Measurements from ENCODE around the gene SYN1. TPM values are rescaled to one million over a fixed set of nuclear protein-coding genes. Genes with fewer than 3 reads are reported as not detected.

The SYN1 gene
- total and polyA plus RNA-seq, 10 donors, result 0.10 to 1.2 (median 0.61) TPM

DNA sequence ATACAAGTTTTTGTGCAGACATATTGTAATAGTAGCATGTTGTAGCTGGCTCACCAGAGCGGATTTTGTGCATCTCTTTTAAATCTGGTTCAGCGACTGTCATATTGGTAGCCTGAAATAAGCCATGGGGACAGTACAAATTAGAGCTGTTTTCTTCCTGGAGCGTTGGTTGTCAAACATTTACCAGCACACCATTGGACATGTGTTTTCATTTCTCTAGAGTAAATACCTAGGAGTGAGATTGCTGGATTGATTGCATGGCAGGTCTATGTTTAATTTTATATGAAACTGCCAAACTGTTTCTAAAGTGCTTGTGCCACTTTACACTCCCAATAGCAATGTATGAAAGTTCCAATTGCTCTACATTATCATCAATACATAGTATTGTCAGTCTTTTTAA, 61.2 kb downstream of the SYN1 start:
- Histone ChIP-seq H3K9me3 (no peaks in the 10 kb centered on the region), H3K36me3 (peaks cover 0 to 9% (median 7%) of the 10 kb centered on the region in 6 donors), H3K4me1 (peaks cover 0 to 45% (median 27%) of the 10 kb centered on the region in 6 donors), H3K4me3 (no peak overlapping the region), H3K27ac (no peak overlapping the region), H3K27me3 (replicated peaks in 1 of 7) (peaks cover 0 to 5% (median 0%) of the 10 kb centered on the region in 7 donors)
- intact Hi-C loops (cut with DNase I; ENCODE audit: low total_unique reads), result no loop called here
- WGBS, 5 donors, result 88 to 100% (median 94%) methylated on average over 3 of the region's 3 CpGs
- no peak for DNase-seq
- TF ChIP-seq, protein P1, sequence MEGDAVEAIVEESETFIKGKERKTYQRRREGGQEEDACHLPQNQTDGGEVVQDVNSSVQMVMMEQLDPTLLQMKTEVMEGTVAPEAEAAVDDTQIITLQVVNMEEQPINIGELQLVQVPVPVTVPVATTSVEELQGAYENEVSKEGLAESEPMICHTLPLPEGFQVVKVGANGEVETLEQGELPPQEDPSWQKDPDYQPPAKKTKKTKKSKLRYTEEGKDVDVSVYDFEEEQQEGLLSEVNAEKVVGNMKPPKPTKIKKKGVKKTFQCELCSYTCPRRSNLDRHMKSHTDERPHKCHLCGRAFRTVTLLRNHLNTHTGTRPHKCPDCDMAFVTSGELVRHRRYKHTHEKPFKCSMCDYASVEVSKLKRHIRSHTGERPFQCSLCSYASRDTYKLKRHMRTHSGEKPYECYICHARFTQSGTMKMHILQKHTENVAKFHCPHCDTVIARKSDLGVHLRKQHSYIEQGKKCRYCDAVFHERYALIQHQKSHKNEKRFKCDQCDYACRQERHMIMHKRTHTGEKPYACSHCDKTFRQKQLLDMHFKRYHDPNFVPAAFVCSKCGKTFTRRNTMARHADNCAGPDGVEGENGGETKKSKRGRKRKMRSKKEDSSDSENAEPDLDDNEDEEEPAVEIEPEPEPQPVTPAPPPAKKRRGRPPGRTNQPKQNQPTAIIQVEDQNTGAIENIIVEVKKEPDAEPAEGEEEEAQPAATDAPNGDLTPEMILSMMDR (IDR thresholded peaks at IDR 0.05 in 8 of 11, conservative IDR thresholded peaks at IDR 0.05 in 3 of 11), result no peak

DNA sequence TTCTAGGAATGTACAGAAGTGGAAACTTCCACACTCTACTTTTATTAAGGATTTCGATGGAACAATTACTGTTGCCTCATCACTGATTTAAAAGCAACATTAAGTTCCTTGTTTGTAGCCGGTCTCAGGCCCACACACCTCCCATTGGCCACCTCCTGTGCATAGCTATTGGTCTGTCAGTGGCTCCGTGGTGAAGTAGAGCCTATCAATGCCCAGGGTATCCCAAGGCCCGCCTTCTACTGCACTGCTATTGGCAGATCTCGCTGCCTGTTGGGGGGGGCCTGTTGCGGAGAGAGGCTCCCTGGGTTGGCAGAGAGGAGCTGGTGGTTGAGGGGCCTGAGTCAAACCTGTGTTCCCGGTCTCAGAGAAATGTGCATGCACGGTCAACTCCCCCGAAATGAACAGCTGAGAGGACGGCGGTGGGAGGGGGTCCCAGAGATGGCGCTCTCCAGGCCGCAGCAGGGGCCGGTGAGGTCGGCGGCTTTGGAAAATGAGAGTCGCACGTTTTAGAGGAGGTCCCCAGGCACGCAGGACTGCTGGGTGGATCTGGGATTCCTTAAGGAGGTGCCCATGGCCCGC, 63.5 kb downstream of the SYN1 start:
- H3K4me3 ChIP-seq, result peak overlapping the region; percentile 5 to 70 (median 36)
- TF ChIP-seq POLR2AphosphoS5 (IDR thresholded peaks at IDR 0.05), result peak; percentile 82 to 91 (median 90)
- TF ChIP-seq POLR2A (IDR thresholded peaks at IDR 0.05), result peak in 1 of 3 donors; percentile 38
- TF ChIP-seq, protein P1 (IDR thresholded peaks at IDR 0.05 in 8 of 11, conservative IDR thresholded peaks at IDR 0.05 in 3 of 11), result no peak
- H3K27ac ChIP-seq, result peak overlapping the region; percentile 68 to 89 (median 84)
- no peaks in the 10 kb centered on the region for H3K9me3 ChIP-seq
- no peaks in the 10 kb centered on the region for H3K36me3 ChIP-seq
- intact Hi-C loops (cut with DNase I; ENCODE audit: low total_unique reads), result no loop called here
- DNase-seq, result peak; percentile 94
- peaks cover 0 to 5% (median 0%) of the 10 kb centered on the region in 7 donors for H3K27me3 ChIP-seq (replicated peaks in 1 of 7)
- WGBS, 5 donors, result 1 to 35% (median 12%) methylated on average over 16 to 20 of the region's 20 CpGs
- peaks cover 0 to 25% (median 9%) of the 10 kb centered on the region in 6 donors for H3K4me1 ChIP-seq

DNA sequence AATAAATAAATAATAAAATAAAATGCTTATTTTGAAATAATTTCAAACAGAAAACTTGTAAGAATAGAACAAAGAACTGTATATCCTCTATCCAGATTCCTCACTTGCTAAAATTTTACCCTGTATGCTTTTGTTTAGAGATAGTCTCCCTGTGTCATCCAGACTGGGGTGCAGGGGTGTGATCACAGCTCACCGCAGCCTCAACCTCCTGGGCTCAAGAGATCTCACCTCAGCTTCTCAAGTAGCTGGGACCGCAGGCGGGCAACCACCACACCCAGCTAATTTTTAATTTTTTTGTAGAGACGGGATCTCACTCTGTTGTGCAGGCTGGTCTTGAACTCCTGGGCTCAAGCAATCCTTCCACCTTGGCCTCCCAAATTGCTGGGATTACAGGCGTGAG, 76.2 kb downstream of the SYN1 start:
- no peak for DNase-seq
- H3K9me3 ChIP-seq, result no peaks in the 10 kb centered on the region
- H3K4me1 ChIP-seq, result no peaks in the 10 kb centered on the region
- no peaks in the 10 kb centered on the region for H3K36me3 ChIP-seq
- no peak overlapping the region for H3K27ac ChIP-seq
- TF ChIP-seq POLR2AphosphoS5 (IDR thresholded peaks at IDR 0.05) (no peak), POLR2A (IDR thresholded peaks at IDR 0.05) (no peak)
- TF ChIP-seq, protein P1 (IDR thresholded peaks at IDR 0.05 in 8 of 11, conservative IDR thresholded peaks at IDR 0.05 in 3 of 11), result no peak
- H3K27me3 ChIP-seq (replicated peaks in 1 of 7), result no peaks in the 10 kb centered on the region
- intact Hi-C loops (cut with DNase I; ENCODE audit: low total_unique reads), result no loop called here
- 91 to 96% (median 94%) methylated on average over 5 of the region's 5 CpGs for WGBS, 5 donors
- H3K4me3 ChIP-seq, result no peak overlapping the region

DNA sequence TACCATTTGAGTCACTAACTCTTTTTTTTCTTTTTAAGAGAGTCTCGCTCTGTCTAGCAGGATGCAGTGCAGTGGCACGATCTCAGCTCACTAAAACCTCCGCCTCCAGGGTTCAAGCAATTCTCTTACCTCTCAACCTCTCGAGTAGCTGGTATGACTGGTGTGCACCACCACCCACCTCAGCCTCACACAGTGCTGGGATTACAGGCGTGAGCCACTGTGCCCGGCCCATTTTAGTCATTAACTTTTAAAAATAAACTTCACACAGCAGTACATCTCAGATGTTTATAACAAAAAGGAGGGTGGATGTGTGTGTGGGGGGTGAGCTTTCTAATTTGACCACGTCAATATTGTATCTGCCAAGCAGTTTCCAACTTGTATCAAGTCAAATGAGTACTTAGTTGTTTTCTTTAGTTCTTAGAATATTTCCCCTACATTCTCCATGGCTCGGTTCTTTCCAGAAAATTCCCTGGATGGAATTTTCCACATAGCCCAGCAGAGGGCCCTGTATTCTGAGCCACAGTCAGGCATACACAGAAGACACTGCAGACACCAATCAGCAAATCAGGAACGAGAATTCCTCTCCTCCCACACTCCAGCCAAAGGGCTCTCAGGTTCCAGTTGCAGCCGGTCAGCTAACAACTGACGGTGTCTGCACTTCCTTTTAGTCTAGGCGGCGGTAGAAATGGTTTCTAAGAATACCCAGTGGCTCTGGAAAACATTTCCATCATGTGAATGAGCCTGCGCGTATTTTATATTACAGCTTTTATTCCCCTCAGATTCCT, 78.7 kb downstream of the SYN1 start:
- DNase-seq, result no peak
- Histone ChIP-seq H3K36me3 (no peaks in the 10 kb centered on the region), H3K27ac (peak overlapping the region in 6 of 8 donors; percentile 5 to 55 (median 38)), H3K27me3 (replicated peaks in 1 of 7) (no peaks in the 10 kb centered on the region), H3K4me3 (no peak overlapping the region), H3K9me3 (no peaks in the 10 kb centered on the region), H3K4me1 (no peaks in the 10 kb centered on the region)
- intact Hi-C loops (cut with DNase I; ENCODE audit: low total_unique reads), result no loop called here
- 34 to 48% (median 38%) methylated on average over 14 to 15 of the region's 15 CpGs for WGBS, 5 donors
- no peak for TF ChIP-seq POLR2A (IDR thresholded peaks at IDR 0.05)
- TF ChIP-seq POLR2AphosphoS5 (IDR thresholded peaks at IDR 0.05), result peak in 1 of 3 donors; percentile 48
- TF ChIP-seq, protein P1 (IDR thresholded peaks at IDR 0.05 in 8 of 11, conservative IDR thresholded peaks at IDR 0.05 in 3 of 11), result peak in 7 of 11 experiments; percentile 28 to 56 (median 43)
